HG03354 (cell line): Measurements from ENCODE around the gene TFCP2L1.
"Not testable (repeated sequence)": the region's sequence is repeated elsewhere in the genome, so short reads cannot be mapped to it uniquely, and the experiment has no call there.

Source experiments
- ATAC-seq: cut with Tn5 transposase; IDR thresholded peaks from one replicate; pipeline ENCODE4 v1.9.1; 2021; ENCODE audit warnings: mild to moderate bottlenecking; ENCODE audit not compliant: unreplicated experiment, poor library complexity, severe bottlenecking

The TFCP2L1 gene

DNA sequence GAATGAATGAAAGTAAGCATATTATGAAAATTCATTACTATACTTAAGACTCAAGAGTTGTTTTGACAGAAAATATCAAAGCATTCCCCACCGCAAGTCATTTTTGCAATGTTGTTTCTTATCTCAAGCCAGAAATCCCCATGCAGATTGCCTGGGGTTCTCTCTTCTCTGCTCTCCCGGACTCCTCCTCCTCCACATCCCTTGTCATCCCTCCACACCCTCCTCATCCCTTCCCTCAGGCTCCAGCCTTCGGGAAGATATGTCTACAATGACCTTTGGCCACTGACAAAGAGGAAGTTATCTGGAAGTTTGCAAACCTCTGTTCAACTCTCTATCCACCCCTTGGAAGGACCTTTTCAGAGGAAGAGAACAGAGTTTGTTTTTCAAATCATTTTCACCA, 11.9 kb downstream of the TFCP2L1 start:
- ATAC-seq = no peak

DNA sequence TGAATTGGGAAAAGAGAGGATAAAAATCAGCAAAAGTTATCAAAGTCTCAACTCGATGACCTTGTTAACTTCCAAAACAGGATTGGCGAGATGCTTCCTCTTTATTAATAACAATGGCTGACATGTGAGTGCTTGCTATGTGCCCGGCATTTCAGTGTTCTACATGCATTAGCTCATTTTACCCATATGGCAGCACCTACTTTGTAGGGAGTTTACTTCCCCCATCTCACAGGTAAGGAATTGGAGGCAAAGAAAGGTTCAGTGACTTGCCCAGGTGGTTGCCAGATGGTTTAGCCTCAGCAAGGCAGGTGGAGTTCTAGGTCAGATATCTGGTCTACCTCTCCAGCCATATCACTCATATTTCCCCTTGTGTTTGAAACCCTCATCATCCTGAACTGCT, 12.4 kb downstream of the TFCP2L1 start:
- ATAC-seq = no peak

GRCh38 chr2:121269436-121269835, 15.6 kb downstream of the TFCP2L1 start:
- ATAC-seq = not testable (repeated sequence)

DNA sequence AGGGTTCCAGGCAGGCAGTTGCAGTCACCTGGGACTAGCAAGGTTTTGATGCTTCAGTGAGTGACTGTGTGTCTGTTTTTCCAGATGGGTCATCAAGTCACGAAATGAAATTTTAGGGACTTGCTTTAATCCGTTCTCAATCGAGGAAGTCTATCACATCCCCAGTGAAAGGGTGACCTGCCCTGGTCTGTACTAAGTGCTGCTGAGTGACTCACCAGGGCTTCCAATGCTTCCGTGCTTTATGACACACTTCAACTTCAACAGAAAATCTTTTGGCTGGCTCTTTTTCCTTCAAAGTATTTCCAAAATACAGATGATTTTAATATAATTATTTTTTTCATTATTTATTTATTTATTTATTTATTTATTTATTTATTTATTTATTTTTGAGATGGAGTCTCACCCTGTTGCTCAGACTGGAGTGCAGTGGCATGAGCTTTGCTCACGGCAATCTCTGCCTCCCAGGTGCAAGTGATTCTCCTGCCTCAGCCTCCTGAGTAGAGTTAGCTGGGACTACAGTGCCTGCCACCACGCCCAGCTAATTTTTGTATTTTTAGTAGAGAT, 18.4 kb downstream of the TFCP2L1 start:
- no peak for ATAC-seq

DNA sequence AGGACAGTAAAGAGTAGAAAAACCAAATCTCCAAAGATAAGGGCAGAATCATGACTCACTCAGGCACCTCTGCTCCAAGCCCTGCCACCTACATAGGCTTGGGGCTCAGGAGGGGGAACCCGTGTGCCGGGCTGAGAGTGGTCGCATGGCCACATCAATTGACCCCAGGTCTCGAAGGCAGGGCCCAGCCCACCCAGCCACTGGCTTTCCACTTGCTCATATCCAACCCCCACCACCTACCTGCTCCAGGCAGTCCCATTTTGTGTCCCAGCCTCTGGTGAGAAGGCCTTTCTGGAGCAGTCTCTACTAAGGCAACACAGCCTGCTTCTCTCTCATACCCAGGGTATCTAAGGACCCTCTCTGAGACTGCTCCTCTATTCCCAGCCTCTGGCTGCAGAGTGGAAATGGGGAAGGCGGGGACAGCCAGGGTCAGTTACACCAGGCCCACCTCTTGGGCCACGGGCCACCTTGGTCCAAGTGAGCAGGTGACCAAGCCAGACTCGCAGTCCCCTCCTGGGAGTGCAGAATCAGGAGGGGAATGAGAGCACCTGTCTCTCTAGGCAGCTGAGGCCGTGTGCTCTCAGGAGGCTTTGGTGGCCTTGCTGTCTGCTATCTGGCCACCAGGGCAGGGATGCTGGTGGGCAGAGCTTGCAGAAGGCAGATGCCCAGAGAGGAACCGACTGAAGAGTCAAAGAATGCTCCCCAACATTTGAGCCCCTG, 20.8 kb downstream of the TFCP2L1 start:
- ATAC-seq = no peak

- no peak for ATAC-seq
Measured at GRCh38 chr2:121260370-121261154, 24.4 kb downstream of the TFCP2L1 start.

- no peak for ATAC-seq
Measured at GRCh38 chr2:121258051-121258450, 27.0 kb downstream of the TFCP2L1 start.

DNA sequence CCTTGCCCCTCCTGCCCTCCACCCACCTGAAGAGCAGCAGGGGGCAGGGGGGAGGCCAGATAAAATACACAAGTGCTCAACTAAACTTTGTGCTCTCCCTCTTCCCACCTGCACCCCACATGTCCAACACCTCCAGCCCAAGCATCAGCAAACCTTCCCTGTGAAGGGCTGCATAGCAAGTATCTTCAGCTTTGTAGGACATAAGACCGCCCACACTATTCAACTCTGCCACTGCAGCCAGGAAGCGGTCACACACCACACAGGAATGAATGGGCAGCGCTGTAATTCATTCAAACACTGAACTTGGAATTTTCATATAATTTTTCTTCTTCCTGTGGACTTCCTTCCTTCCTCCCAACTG, 27.5 kb downstream of the TFCP2L1 start:
- no peak for ATAC-seq

DNA sequence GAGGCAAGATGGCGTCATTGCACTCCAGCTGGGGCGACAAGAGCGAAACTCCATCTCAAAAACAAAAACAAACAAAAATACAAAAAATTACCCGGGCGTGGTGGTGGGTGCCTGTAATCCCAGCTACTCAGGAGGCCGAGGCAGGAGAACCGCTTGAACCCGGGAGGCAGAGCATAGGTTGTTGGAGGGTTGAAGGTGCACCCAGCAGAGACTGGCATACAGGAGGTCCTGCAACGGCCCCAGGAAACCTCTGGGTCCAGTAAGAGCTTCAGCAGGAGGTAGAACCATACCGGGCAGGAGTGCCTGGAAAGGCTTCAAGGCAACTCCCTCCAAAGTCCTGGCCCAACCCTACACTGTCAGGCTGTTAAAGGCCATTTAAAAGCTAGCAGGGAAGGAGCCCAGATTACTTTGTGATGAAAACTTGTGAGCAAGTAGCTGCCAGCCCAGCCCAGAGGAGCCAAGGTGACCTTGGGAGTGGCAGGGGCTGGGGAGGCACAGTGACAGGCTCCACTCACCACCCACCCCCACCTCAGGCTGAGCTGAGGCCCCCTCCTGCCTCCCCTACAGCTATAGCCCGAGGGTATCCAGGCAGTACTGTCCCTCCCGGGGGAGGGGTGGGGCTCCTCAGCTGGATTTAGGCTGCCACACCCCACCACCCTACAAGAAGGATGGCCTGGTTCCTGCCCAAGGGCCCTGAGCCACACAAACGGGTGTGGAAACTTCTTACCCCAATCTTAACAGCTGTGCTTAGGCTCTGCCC, 28.1 kb downstream of the TFCP2L1 start:
- no peak for ATAC-seq

- ATAC-seq = no peak
Measured at GRCh38 chr2:121255358-121255757, 29.6 kb downstream of the TFCP2L1 start.

- no peak for ATAC-seq
Measured at GRCh38 chr2:121254748-121255147, 30.3 kb downstream of the TFCP2L1 start.

- no peak for ATAC-seq
Measured at GRCh38 chr2:121253674-121254240, 31.2 kb downstream of the TFCP2L1 start.

DNA sequence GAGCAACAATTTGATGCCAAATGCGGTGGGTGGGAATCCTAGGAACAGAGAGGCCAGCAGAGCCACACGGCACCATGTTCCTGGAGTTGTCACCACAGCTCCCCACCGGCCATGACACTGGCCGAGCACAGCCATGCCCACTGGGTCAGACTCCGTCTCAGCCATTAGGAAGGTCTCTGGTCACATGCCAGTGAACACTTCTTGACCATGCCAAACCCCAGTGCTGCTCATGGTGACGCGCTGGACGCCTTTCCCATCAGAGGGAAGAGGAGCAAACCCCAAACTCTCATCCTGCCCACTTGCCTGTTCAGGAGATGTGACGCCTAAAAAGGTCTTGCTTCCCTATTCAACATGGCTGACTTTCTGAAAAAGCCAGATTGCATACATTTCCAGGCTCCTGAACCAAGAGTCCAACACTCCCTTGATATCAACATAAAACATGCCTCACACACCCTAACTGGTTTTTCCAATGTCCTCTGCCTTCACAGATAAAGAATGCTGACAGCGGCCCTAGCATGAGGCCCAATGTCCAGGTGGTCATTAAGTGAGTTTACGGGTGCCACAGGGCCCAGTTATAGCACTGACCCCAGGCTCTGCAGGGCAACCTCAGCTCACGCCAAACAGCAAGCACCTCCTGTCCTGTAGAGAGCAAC, 31.9 kb downstream of the TFCP2L1 start:
- ATAC-seq = no peak

- ATAC-seq = no peak
Measured at GRCh38 chr2:121251497-121251896, 33.5 kb downstream of the TFCP2L1 start.

DNA sequence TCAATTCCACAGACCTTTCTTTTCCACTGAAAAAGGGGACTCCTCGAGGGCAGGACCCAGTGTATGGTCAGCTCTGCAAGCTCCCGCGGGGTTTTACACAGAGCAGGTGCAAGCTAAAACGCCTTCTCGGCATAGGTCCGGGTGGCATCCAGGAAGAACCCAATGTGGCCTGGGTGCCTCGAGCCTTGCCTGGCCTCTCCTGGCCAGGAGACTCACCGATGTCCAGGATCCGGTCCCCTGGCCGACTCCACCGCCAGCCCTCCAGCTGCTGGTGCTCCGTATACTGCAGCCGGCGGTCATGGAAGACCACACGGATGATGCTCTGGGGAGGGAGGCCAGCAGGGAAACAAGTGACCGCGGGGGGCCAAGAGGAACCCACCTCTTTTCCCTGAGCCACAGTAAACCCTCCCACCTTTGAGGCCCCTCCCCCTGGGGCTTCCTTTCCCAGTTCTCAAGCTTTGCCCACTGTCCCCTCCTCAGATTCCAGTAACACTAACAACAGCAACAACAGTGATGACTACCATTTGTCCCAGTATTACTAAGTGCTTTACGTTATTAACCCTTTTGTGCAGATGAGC, 36.1 kb downstream of the TFCP2L1 start:
- no peak for ATAC-seq

GRCh38 chr2:121247971-121248370, 37.0 kb downstream of the TFCP2L1 start:
- no peak for ATAC-seq

DNA sequence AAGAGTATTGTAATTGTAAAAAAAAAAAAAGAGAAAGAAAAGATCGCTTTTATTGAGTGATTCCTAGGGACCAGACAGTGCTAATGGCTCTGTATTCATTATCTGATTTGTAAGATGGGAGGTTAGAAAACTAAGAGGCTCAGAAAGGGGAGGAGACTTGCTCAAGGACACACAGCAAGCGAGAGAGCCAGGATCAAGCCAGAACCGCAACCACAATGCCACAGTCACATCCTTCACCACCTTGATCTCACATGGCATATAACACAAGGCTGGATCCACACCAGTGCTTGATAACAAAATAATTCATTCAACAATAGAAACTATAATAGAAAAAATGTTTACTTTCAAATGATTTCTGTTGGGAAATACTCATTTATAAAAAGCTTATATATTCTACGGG, 37.5 kb downstream of the TFCP2L1 start:
- no peak for ATAC-seq

DNA sequence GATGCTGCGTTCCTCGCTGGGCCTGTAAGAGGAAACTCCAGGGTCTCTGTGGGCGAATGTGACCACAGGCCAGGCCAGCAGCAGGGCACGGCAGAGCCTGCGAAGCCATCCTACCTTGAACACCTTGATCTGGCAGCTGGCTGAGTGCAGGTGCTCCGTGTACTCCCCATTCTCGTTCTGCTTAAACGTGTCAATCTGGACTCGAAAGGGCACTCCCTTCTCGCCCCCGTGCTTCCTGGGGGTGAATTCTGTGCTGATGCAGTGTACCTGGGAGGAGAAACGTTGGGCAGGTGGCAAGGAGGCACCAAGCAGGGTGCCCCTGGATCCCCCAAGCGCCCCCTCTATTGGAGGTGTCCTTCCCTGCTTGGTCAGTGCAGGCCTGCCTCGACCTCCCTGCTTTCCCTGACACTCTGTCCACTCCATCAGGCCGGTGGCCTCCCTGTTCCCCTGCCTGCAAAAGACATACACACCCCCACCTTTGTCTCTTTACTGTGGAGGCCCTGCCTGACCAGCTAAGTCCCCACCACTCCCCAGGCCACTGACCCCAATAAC, 38.2 kb downstream of the TFCP2L1 start:
- no peak for ATAC-seq

GRCh38 chr2:121245913-121246312, 39.1 kb downstream of the TFCP2L1 start:
- ATAC-seq = no peak
